Hepatocyte (in vitro differentiated cells): Measurements from ENCODE around the gene CBLB. TPM values are rescaled to one million over a fixed set of nuclear protein-coding genes. Genes with fewer than 3 reads are reported as not detected.

Source experiments
- DNase-seq: peaks from one replicate; pipeline ENCODE4 v3.0.0-alpha.2; 2016; ENCODE audit warnings: low spot score
- H2AFZ ChIP-seq: fragments of 200-600 bp; sonication (generic); 2 replicates; pipeline ENCODE4 v1.6.0; 2016; ENCODE audit warnings: antibody characterized with exemption, mild to moderate bottlenecking
- H3K27ac ChIP-seq: fragments of 200-600 bp; sonication (generic); 2 replicates; pipeline ENCODE4 v1.5.1; 2016; ENCODE audit warnings: mild to moderate bottlenecking
- H3K27me3 ChIP-seq: fragments of 200-600 bp; sonication (generic); 2 replicates; pipeline ENCODE4 v1.6.1; 2016
- H3K36me3 ChIP-seq: fragments of 200-600 bp; sonication (generic); replicated peaks from 2 replicates; pipeline ENCODE4 v1.5.1; 2016; ENCODE audit warnings: low read depth; ENCODE audit not compliant: insufficient read depth
- H3K4me1 ChIP-seq: fragments of 200-600 bp; sonication (generic); 2 replicates; pipeline ENCODE4 v1.5.1; 2016; ENCODE audit warnings: mild to moderate bottlenecking, moderate library complexity; ENCODE audit not compliant: insufficient read depth
- H3K4me2 ChIP-seq: fragments of 200-600 bp; sonication (generic); 2 replicates; pipeline ENCODE4 v1.6.0; 2016
- H3K4me3 ChIP-seq: fragments of 200-600 bp; sonication (generic); 2 replicates; pipeline ENCODE4 v1.5.1; 2016; ENCODE audit warnings: mild to moderate bottlenecking
- H3K79me2 ChIP-seq: fragments of 200-600 bp; sonication (generic); 2 replicates; pipeline ENCODE4 v1.6.0; 2017; ENCODE audit warnings: mild to moderate bottlenecking
- H3K9me2 ChIP-seq: fragments of 200-600 bp; sonication (generic); replicated peaks from 2 replicates; pipeline ENCODE4 v1.6.0; 2017; ENCODE audit warnings: mild to moderate bottlenecking; ENCODE audit not compliant: insufficient read depth
- H3K9me3 ChIP-seq: fragments of 200-600 bp; sonication (generic); 2 replicates; pipeline ENCODE4 v1.5.1; 2016; ENCODE audit warnings: low read depth, mild to moderate bottlenecking
- H4K20me1 ChIP-seq: fragments of 200-600 bp; sonication (generic); 2 replicates; pipeline ENCODE4 v1.6.0; 2016; ENCODE audit warnings: mild to moderate bottlenecking; ENCODE audit not compliant: insufficient read depth, poor library complexity, severe bottlenecking
- CTCF ChIP-seq: fragments of 200-600 bp; sonication (generic); IDR thresholded peaks from 2 replicates; pipeline ENCODE4 v1.5.1; 2016; ENCODE audit warnings: antibody characterized with exemption, mild to moderate bottlenecking; ENCODE audit not compliant: poor library complexity
- EZH2 ChIP-seq: fragments of 200-600 bp; sonication (generic); IDR thresholded peaks from 2 replicates; pipeline ENCODE4 v1.6.1; 2016; ENCODE audit warnings: antibody characterized with exemption, mild to moderate bottlenecking, borderline replicate concordance
- EZH2phosphoT487 ChIP-seq: fragments of 200-600 bp; sonication (generic); IDR thresholded peaks from one replicate; pipeline ENCODE4 v1.6.1; 2018; ENCODE audit warnings: antibody characterized with exemption, mild to moderate bottlenecking, low read depth, moderate library complexity; ENCODE audit not compliant: unreplicated experiment, severe bottlenecking
- WGBS: methylation state at CpG from one replicate; pipeline ENCODE4 v1.1.6; 2016; ENCODE audit warnings: low lambda C conversion rate; ENCODE audit errors: missing lambda C conversion rate; 5-methylcytosine and 5-hydroxymethylcytosine counted together
- polyA plus RNA-seq: library from polyadenylated mRNA; unstranded; fragments of >200 nt; fragmentation: Nextera tagmentation; extraction: Ambion mirVana; gene quantifications from 2 replicates; pipeline ENCODE4 v1.2.1, GENCODE V29; 2016
- total RNA-seq: library from RNA; depleted of rRNA; stranded (reverse); fragments of >200 nt; gene quantifications from 2 replicates; pipeline ENCODE4 v1.2.3, GENCODE V29; 2014

The CBLB gene
- total and polyA plus RNA-seq, 2 experiments from 2014 or later, result 22.6 to 56.0 TPM

DNA sequence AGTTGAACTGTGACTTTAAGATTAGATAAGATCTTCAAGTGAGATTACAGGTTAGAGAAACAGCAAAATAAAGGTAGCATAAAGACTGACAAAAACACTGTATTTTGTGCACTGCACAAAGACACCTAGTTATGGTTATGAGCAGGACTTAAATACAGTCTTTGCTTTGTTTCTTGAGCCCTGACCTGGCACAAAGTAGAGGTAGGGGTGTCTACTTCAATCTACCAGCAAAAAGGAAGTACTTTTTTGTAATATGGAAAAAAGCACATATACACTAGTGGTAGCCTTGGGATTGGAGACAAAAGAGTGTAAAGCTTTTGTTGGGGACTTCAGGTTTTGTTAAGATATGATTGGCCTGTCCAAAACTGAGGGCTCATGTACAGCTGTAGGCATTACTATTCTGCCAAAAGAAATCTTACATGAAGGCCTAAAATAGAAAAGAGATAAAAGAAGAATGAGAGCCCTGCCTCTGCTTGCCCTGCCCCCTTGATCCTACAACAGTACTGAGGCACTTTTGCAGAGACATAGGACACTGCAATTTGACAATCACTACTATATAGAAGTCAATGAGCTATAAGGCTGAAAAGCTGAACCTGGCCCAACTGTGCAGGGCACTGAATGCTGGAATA is 194.3 kb downstream of the CBLB start:
- H3K9me2 ChIP-seq, result no peaks in the 10 kb centered on the region
- H3K27ac ChIP-seq, result no peak overlapping the region
- H3K9me3 ChIP-seq, result no peaks in the 10 kb centered on the region
- no peak overlapping the region for H3K4me3 ChIP-seq
- no peak overlapping the region for H3K4me2 ChIP-seq
- no peaks in the 10 kb centered on the region for H3K4me1 ChIP-seq
- H3K36me3 ChIP-seq, result no peaks in the 10 kb centered on the region
- H3K79me2 ChIP-seq, result no peaks in the 10 kb centered on the region
- no peak overlapping the region for H2AFZ ChIP-seq
- no peaks in the 10 kb centered on the region for H3K27me3 ChIP-seq
- H4K20me1 ChIP-seq, result no peaks in the 10 kb centered on the region
- TF ChIP-seq EZH2phosphoT487, result no peak
- no peak for TF ChIP-seq CTCF
- TF ChIP-seq EZH2, result no peak
- no peak for DNase-seq

GRCh38 chr3:105672996-105673395 is 195.8 kb downstream of the CBLB start:
- Histone ChIP-seq H3K9me2 (no peaks in the 10 kb centered on the region), H3K27ac (no peak overlapping the region), H3K27me3 (no peaks in the 10 kb centered on the region), H3K4me2 (no peak overlapping the region), H4K20me1 (no peaks in the 10 kb centered on the region), H3K4me1 (no peaks in the 10 kb centered on the region), H3K79me2 (no peaks in the 10 kb centered on the region), H3K9me3 (no peaks in the 10 kb centered on the region), H3K36me3 (no peaks in the 10 kb centered on the region), H2AFZ (no peak overlapping the region), H3K4me3 (no peak overlapping the region)
- TF ChIP-seq CTCF (no peak), EZH2 (no peak), EZH2phosphoT487 (no peak)
- 95% methylated on average over 5 of the region's 5 CpGs for WGBS
- no peak for DNase-seq

DNA sequence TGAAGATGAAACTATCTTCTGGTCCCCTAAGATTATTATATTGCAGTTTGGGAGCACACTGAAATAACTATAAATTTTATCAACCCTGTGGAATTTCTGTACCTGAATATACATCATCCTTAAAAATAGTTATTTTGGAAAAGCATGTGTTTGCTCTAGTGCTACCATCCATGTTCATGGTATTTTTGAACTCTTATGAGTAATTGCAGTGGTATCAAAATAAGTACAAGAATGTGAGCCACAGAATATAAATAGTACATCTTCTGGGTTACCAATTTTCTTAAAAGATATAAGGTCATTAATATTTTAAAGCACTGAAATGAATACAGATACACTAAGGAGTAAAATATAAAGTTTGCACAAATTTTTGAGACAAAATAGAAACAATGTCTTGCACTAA is 206.5 kb downstream of the CBLB start:
- Histone ChIP-seq H3K79me2 (no peaks in the 10 kb centered on the region), H2AFZ (no peak overlapping the region), H3K27me3 (no peaks in the 10 kb centered on the region), H3K4me1 (peaks cover 6% of the 10 kb centered on the region), H4K20me1 (no peaks in the 10 kb centered on the region), H3K4me2 (no peak overlapping the region), H3K9me3 (no peaks in the 10 kb centered on the region), H3K9me2 (no peaks in the 10 kb centered on the region), H3K36me3 (no peaks in the 10 kb centered on the region), H3K4me3 (no peak overlapping the region), H3K27ac (no peak overlapping the region)
- no peak for TF ChIP-seq CTCF
- TF ChIP-seq EZH2phosphoT487, result no peak
- TF ChIP-seq EZH2, result no peak
- no peak for DNase-seq

- no peaks in the 10 kb centered on the region for H3K9me3 ChIP-seq
- no peak overlapping the region for H3K27ac ChIP-seq
- H3K79me2 ChIP-seq, result no peaks in the 10 kb centered on the region
- no peaks in the 10 kb centered on the region for H3K27me3 ChIP-seq
- H2AFZ ChIP-seq, result no peak overlapping the region
- H3K4me2 ChIP-seq, result no peak overlapping the region
- H3K4me3 ChIP-seq, result no peak overlapping the region
- no peaks in the 10 kb centered on the region for H3K36me3 ChIP-seq
- WGBS, result 94% methylated on average over 3 of the region's 3 CpGs
- H4K20me1 ChIP-seq, result no peaks in the 10 kb centered on the region
- TF ChIP-seq EZH2phosphoT487 (no peak), CTCF (no peak), EZH2 (no peak)
- H3K9me2 ChIP-seq, result no peaks in the 10 kb centered on the region
- DNase-seq, result no peak
- H3K4me1 ChIP-seq, result peaks cover 9% of the 10 kb centered on the region
Measured at GRCh38 chr3:105661461-105661860, 207.4 kb downstream of the CBLB start.
